Neural progenitor cell (in vitro differentiated cells): ENCODE results near the gene CCDC136. TPM values are rescaled to one million over a fixed set of nuclear protein-coding genes. Genes with fewer than 3 reads are reported as not detected.

ENCODE experiments used
- DNase-seq: peaks from one replicate; pipeline ENCODE4 v3.0.0-alpha.2; 2016; ENCODE audit warnings: low spot score
- H2AFZ ChIP-seq: fragments of 200-600 bp; sonication (generic); replicated peaks from 2 replicates; pipeline ENCODE4 v1.6.1; 2016; ENCODE audit warnings: antibody characterized with exemption
- H3F3A ChIP-seq: fragments of 200-600 bp; sonication (generic); 2 replicates; pipeline ENCODE4 v1.6.1; 2016; ENCODE audit warnings: antibody characterized with exemption, low read depth
- H3K27ac ChIP-seq: fragments of 200-600 bp; sonication (generic); 2 replicates; pipeline ENCODE4 v1.5.1; 2016; ENCODE audit warnings: mild to moderate bottlenecking
- H3K27me3 ChIP-seq: fragments of 200-600 bp; sonication (generic); 2 replicates; pipeline ENCODE4 v1.6.1; 2016; ENCODE audit warnings: mild to moderate bottlenecking, moderate library complexity
- H3K36me3 ChIP-seq: fragments of 200-600 bp; sonication (generic); 2 replicates; pipeline ENCODE4 v1.5.1; 2016
- H3K4me1 ChIP-seq: fragments of 200-600 bp; sonication (generic); 2 replicates; pipeline ENCODE4 v1.6.1; 2016; ENCODE audit warnings: mixed run types
- H3K4me2 ChIP-seq: fragments of 200-600 bp; sonication (generic); 2 replicates; pipeline ENCODE4 v1.6.1; 2016
- H3K4me3 ChIP-seq: fragments of 200-600 bp; sonication (generic); 2 replicates; pipeline ENCODE4 v1.5.1; 2016
- H3K79me2 ChIP-seq: fragments of 200-600 bp; sonication (generic); 2 replicates; pipeline ENCODE4 v1.6.1; 2016; ENCODE audit warnings: low read depth
- H3K9ac ChIP-seq: fragments of 200-600 bp; sonication (generic); 2 replicates; pipeline ENCODE4 v1.6.1; 2016
- H3K9me3 ChIP-seq: fragments of 200-600 bp; sonication (generic); 2 replicates; pipeline ENCODE4 v1.5.1; 2016; ENCODE audit warnings: low read depth
- H4K20me1 ChIP-seq: fragments of 200-600 bp; sonication (generic); 2 replicates; pipeline ENCODE4 v1.6.1; 2016; ENCODE audit warnings: low read depth
- H3K27ac Mint-ChIP-seq: 3 replicates; pipeline ENCODE4 v1.8.0; 2021; ENCODE audit warnings: mixed read lengths
- H3K27me3 Mint-ChIP-seq: 2 replicates; pipeline ENCODE4 v1.8.0; 2022; ENCODE audit warnings: low read depth, mild to moderate bottlenecking, inconsistent platforms, moderate library complexity, mixed read lengths; ENCODE audit not compliant: insufficient read depth
- H3K36me3 Mint-ChIP-seq: 3 replicates; pipeline ENCODE4 v1.8.0; 2021; ENCODE audit warnings: mixed read lengths
- H3K4me1 Mint-ChIP-seq: 3 replicates; pipeline ENCODE4 v1.8.0; 2021; ENCODE audit warnings: mixed read lengths
- H3K4me3 Mint-ChIP-seq: 3 replicates; pipeline ENCODE4 v1.8.0; 2021; ENCODE audit warnings: mild to moderate bottlenecking, moderate library complexity, mixed read lengths
- H3K9me3 Mint-ChIP-seq: 3 replicates; pipeline ENCODE4 v1.8.0; 2020; ENCODE audit warnings: mixed read lengths
- EZH2 ChIP-seq: fragments of 200-600 bp; sonication (generic); IDR thresholded peaks from 2 replicates; pipeline ENCODE4 v1.6.1; 2017; ENCODE audit warnings: antibody characterized with exemption, mild to moderate bottlenecking, moderate library complexity
- EZH2phosphoT487 ChIP-seq: fragments of 200-600 bp; sonication (generic); IDR thresholded peaks from 2 replicates; pipeline ENCODE4 v1.6.1; 2017; ENCODE audit warnings: antibody characterized with exemption
- total RNA-seq: library from RNA; depleted of rRNA; stranded (reverse); fragments of >200 nt; gene quantifications from 2 replicates; pipeline ENCODE4 v1.2.3, GENCODE V29; 2015; ENCODE audit warnings: low replicate concordance
- TF ChIP-seq, protein P1 (sequence below): fragments of 200-600 bp; sonication (generic); IDR thresholded peaks from 2 replicates; pipeline ENCODE4 v1.5.1; 2017; ENCODE audit warnings: antibody characterized with exemption, mild to moderate bottlenecking

Gene CCDC136
- total RNA-seq, 1 donor from 2014 or later: 93.6 TPM

DNA sequence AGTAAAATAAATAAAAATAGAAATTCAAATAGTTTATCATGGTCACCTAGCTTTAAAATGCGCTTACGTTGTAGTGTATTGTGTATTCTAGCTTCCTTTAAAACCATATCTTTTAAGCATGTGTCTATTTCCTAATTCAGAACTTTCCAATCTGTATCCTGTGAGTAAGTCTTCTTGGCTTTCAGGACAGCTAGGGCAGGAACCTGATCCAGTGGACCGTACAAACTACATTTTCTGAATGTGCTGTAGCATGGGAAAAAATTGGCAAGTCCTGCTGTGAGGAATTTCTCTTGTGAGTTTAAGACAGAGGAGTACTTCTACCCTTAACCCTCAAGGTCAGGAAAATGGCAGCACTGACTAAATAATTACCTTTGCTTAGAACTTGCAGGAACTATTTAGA is 28.2 kb upstream of the CCDC136 start:
- Histone ChIP-seq H3K4me3 (no peak overlapping the region), H3K4me1 (no peaks in the 10 kb centered on the region), H3K79me2 (no peaks in the 10 kb centered on the region), H3F3A (peaks cover 16% of the 10 kb centered on the region), H3K27ac (no peak overlapping the region), H3K9ac (no peak overlapping the region), H3K4me2 (no peak overlapping the region), H3K36me3 (peaks cover 25% of the 10 kb centered on the region), H3K9me3 (no peaks in the 10 kb centered on the region), H4K20me1 (peaks cover 6% of the 10 kb centered on the region), H3K27me3 (no peaks in the 10 kb centered on the region), H2AFZ (no peak overlapping the region)
- TF ChIP-seq EZH2phosphoT487: no peak
- no peak for TF ChIP-seq EZH2
- TF ChIP-seq, protein P1, sequence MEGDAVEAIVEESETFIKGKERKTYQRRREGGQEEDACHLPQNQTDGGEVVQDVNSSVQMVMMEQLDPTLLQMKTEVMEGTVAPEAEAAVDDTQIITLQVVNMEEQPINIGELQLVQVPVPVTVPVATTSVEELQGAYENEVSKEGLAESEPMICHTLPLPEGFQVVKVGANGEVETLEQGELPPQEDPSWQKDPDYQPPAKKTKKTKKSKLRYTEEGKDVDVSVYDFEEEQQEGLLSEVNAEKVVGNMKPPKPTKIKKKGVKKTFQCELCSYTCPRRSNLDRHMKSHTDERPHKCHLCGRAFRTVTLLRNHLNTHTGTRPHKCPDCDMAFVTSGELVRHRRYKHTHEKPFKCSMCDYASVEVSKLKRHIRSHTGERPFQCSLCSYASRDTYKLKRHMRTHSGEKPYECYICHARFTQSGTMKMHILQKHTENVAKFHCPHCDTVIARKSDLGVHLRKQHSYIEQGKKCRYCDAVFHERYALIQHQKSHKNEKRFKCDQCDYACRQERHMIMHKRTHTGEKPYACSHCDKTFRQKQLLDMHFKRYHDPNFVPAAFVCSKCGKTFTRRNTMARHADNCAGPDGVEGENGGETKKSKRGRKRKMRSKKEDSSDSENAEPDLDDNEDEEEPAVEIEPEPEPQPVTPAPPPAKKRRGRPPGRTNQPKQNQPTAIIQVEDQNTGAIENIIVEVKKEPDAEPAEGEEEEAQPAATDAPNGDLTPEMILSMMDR: no peak
- Mint-ChIP-seq H3K27ac (no peak overlapping the region), H3K36me3 (peaks cover 28% of the 10 kb centered on the region), H3K9me3 (no peaks in the 10 kb centered on the region), H3K27me3 (no peaks in the 10 kb centered on the region), H3K4me3 (no peak overlapping the region), H3K4me1 (no peaks in the 10 kb centered on the region)
- DNase-seq: no peak

DNA sequence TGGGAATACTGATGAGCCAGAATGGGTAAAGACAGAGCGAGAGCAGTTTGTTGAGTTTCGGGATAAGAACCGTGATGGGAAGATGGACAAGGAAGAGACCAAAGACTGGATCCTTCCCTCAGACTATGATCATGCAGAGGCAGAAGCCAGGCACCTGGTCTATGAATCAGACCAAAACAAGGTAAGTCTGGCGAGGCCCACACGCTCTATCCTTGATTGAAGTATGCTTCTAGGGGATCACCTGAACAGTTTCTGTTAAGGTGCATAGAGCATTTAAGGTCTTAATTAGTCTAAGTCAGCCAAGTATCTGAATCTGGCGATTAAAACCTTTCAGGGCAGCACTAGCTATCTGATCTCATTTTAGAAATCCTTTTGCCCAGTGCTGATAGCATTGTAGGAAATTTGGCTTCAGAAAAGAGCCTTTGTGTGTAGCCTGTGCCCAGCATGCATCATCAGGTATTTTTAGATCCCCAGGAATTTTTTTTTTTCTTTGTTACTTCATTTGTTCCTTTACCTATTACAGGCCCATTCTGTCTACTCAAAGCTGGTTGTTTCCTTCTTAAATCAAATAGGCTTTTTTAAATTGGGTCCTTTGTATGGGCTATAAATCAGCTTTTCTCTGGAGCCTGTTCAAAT is 24.2 kb upstream of the CCDC136 start:
- Histone ChIP-seq H3K9me3 (no peaks in the 10 kb centered on the region), H3K4me2 (no peak overlapping the region), H3K4me3 (no peak overlapping the region), H3K27ac (peak overlapping the region; percentile 59), H3K27me3 (no peaks in the 10 kb centered on the region), H3K9ac (no peak overlapping the region), H4K20me1 (peaks cover 6% of the 10 kb centered on the region), H2AFZ (no peak overlapping the region), H3F3A (peaks cover 18% of the 10 kb centered on the region), H3K4me1 (no peaks in the 10 kb centered on the region), H3K79me2 (no peaks in the 10 kb centered on the region), H3K36me3 (peaks cover 29% of the 10 kb centered on the region)
- no peak for DNase-seq
- no peaks in the 10 kb centered on the region for H3K9me3 Mint-ChIP-seq
- TF ChIP-seq EZH2phosphoT487 (no peak), EZH2 (no peak)
- TF ChIP-seq, protein P1: no peak
- H3K27ac Mint-ChIP-seq: no peak overlapping the region
- H3K4me1 Mint-ChIP-seq: no peaks in the 10 kb centered on the region
- no peaks in the 10 kb centered on the region for H3K27me3 Mint-ChIP-seq
- H3K36me3 Mint-ChIP-seq: peaks cover 49% of the 10 kb centered on the region
- no peak overlapping the region for H3K4me3 Mint-ChIP-seq

DNA sequence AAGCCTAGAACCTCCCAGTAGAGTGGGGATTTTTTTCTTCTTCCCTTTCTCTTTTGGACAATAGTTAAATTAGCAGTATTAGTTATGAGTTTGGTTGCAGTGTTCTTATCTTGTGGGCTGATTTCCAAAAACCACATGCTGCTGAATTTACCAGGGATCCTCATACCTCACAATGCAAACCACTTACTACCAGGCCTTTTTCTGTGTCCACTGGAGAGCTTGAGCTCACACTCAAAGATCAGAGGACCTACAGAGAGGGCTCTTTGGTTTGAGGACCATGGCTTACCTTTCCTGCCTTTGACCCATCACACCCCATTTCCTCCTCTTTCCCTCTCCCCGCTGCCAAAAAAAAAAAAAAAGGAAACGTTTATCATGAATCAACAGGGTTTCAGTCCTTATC is 21.5 kb upstream of the CCDC136 start:
- peaks cover under 1% of the 10 kb centered on the region for H3K9me3 Mint-ChIP-seq
- H3K79me2 ChIP-seq: no peaks in the 10 kb centered on the region
- H3K9ac ChIP-seq: no peak overlapping the region
- H3K27me3 Mint-ChIP-seq: peaks cover 3% of the 10 kb centered on the region
- H3K4me1 Mint-ChIP-seq: no peaks in the 10 kb centered on the region
- no peak for DNase-seq
- H2AFZ ChIP-seq: no peak overlapping the region
- no peaks in the 10 kb centered on the region for H3K4me1 ChIP-seq
- peaks cover 14% of the 10 kb centered on the region for H3F3A ChIP-seq
- H3K4me3 Mint-ChIP-seq: no peak overlapping the region
- H3K9me3 ChIP-seq: no peaks in the 10 kb centered on the region
- peaks cover 6% of the 10 kb centered on the region for H4K20me1 ChIP-seq
- H3K36me3 ChIP-seq: peaks cover 27% of the 10 kb centered on the region
- no peak overlapping the region for H3K4me3 ChIP-seq
- peaks cover 63% of the 10 kb centered on the region for H3K36me3 Mint-ChIP-seq
- H3K27ac Mint-ChIP-seq: no peak overlapping the region
- no peak overlapping the region for H3K27ac ChIP-seq
- no peak overlapping the region for H3K4me2 ChIP-seq
- no peaks in the 10 kb centered on the region for H3K27me3 ChIP-seq
- TF ChIP-seq, protein P1: no peak
- TF ChIP-seq EZH2phosphoT487 (no peak), EZH2 (no peak)
